Activated effector memory CD4-positive, alpha-beta T cell treated with Interleukin-2 at 50 U/mL for 16 hours (primary cell): ENCODE data around the gene CDIP1.
"Not testable (repeated sequence)": the region's sequence is repeated elsewhere in the genome, so short reads cannot be mapped to it uniquely, and the experiment has no call there.

Experiments
- DNase-seq: peaks from one replicate; pipeline ENCODE4 v3.0.0-alpha.2; 2020

The CDIP1 gene

GRCh38 chr16:4538350-4539235 lies at the start of gene CDIP1:
CDIP1 (minus strand) TSS chr16:4538773; CDS start chr16:4514130, 24,643 bp downstream.
- DNase-seq = peak; percentile 93

GRCh38 chr16:4586291-4586690 lies 47.7 kb upstream of the CDIP1 start:
- no peak for DNase-seq

GRCh38 chr16:4583906-4584305 lies 45.3 kb upstream of the CDIP1 start:
- DNase-seq = no peak

- no peak for DNase-seq
These were observed 41.7 kb upstream of the CDIP1 start for GRCh38 chr16:4580250-4580649.

- no peak for DNase-seq
These were observed 40.5 kb upstream of the CDIP1 start for GRCh38 chr16:4578961-4579530.

GRCh38 chr16:4576008-4576407 lies 37.4 kb upstream of the CDIP1 start:
- DNase-seq = no peak

GRCh38 chr16:4574919-4575705 lies 36.5 kb upstream of the CDIP1 start:
- DNase-seq = no peak

GRCh38 chr16:4573926-4574325 lies 35.4 kb upstream of the CDIP1 start:
- not testable (repeated sequence) for DNase-seq

GRCh38 chr16:4572715-4573114 lies 34.1 kb upstream of the CDIP1 start:
- no peak for DNase-seq

GRCh38 chr16:4570688-4571321 lies 32.2 kb upstream of the CDIP1 start:
- no peak for DNase-seq

GRCh38 chr16:4570086-4570485 lies 31.5 kb upstream of the CDIP1 start:
- no peak for DNase-seq

- DNase-seq = no peak
These were observed 27.6 kb upstream of the CDIP1 start for GRCh38 chr16:4566144-4566543.

- DNase-seq = no peak
These were observed 26.2 kb upstream of the CDIP1 start for GRCh38 chr16:4564661-4565267.

GRCh38 chr16:4561596-4561995 lies 23.0 kb upstream of the CDIP1 start:
- no peak for DNase-seq

GRCh38 chr16:4557973-4558372 lies 19.4 kb upstream of the CDIP1 start:
- no peak for DNase-seq

- no peak for DNase-seq
These were observed 18.0 kb upstream of the CDIP1 start for GRCh38 chr16:4556580-4556979.

GRCh38 chr16:4556112-4556511 lies 17.5 kb upstream of the CDIP1 start, which contains the start of gene C16orf96:
C16orf96 (plus strand) TSS chr16:4556340; CDS start chr16:4556490, 150 bp downstream.
- no peak for DNase-seq

- no peak for DNase-seq
These were observed 14.0 kb upstream of the CDIP1 start for GRCh38 chr16:4552541-4552940.

- DNase-seq = no peak
These were observed 12.0 kb upstream of the CDIP1 start for GRCh38 chr16:4550591-4550990.

- DNase-seq = no peak
These were observed 9.6 kb upstream of the CDIP1 start for GRCh38 chr16:4548124-4548523.

- DNase-seq = no peak
These were observed 5.9 kb upstream of the CDIP1 start for GRCh38 chr16:4544473-4544872.

- DNase-seq = no peak
These were observed 1.2 kb upstream of the CDIP1 start for GRCh38 chr16:4539716-4540284.
